NCI-H1092 (cell line): ENCODE results near the gene CDK14.
"Not testable (repeated sequence)": the region's sequence is repeated elsewhere in the genome, so short reads cannot be mapped to it uniquely, and the experiment has no call there.

Experiments
- DNase-seq: peaks from one replicate; lab custom pipeline; 2025; lab: John Stamatoyannopoulos, UW

The CDK14 gene

DNA sequence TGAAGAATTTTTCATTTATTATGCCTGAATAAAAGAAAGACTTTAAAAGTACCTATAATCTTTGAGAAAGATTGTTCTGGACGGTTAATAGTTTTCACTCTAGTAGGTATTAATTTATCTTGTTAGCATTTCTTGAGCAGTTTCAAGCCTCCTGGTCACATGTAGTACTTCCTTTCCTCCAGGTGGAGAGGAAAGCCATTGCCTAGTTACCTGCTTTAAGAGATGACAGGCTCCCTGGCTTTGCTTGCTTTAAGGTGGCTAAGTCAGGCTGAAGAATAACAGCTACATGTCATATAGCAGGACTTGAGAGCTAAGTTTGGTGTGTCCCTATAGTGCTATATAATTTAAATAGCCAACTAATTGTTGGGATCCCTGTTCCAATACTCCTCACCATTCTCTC, 160.2 kb downstream of the CDK14 start:
- no peak for DNase-seq

GRCh38 chr7:90757565-90757950, 161.4 kb downstream of the CDK14 start:
- not testable (repeated sequence) for DNase-seq

DNA sequence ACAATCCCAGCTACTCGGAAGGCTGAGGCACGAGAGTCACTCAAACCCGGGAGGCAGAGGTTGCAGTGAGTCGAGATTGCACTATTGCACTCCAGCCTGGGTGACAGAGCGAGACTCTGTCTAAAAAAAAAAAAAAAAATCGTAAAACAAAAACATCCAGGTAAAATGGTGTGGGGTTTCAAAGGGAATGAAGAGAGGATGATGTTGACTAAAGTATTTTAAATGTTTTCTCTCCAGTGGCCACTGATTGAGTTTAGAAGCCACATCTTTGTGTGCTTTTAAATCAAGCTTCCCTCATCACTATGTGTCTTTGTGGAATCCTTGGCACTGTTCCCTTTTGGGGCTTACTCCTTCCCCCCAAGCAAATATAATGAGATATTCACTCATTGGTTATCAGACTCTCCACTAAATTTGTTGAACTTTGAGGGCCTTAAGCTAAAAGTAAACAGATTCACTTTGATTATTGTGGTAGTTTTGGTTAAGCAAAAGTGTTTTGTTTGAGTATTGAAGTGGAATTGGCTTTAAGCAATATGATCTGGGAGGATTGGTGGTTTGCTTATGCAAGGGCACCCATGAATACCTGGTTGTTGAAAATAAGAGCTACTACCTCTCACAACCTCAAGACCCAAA, 162.9 kb downstream of the CDK14 start:
- no peak for DNase-seq

- no peak for DNase-seq
Measured at GRCh38 chr7:90759710-90760109, 163.6 kb downstream of the CDK14 start.

DNA sequence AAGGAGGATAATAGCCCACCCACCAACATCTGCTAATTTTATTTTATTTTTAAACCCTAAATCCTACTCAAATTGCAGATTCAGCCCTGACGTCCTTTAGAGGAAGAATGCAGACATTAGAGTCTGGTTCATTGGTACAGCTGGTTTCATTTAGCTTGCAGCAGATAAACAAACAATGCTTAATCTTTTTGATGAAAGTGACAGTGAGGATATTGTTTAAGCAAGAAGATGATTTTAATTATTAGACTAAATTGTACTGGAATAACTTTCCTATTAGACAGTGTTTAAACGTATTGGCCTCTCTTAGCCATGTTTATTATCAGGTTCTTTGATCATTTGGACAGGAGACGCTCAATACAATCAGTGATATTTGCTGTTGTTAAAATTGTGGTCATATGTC, 164.8 kb downstream of the CDK14 start:
- no peak for DNase-seq

GRCh38 chr7:90761584-90761983, 165.5 kb downstream of the CDK14 start:
- no peak for DNase-seq

DNA sequence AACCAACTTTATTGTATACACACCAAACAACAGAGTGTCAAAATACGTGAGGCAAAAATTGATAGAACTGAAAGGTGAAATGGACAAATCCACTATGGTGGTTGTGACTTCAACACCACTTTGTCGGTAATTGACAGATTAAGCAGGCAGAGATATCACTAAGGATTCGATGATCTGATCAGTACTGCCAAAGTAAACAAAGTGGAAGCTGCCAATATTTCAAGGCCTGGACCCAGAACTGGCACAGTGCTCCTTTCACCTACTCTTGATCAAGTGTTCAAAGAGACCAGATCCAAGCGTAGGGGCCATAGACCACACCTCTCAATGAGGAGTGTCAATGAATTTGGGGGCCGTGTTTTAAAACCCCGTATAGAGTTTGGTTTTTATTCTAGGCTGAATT, 167.0 kb downstream of the CDK14 start:
- DNase-seq: no peak

- no peak for DNase-seq
Measured at GRCh38 chr7:90764848-90765570, 168.9 kb downstream of the CDK14 start.

DNA sequence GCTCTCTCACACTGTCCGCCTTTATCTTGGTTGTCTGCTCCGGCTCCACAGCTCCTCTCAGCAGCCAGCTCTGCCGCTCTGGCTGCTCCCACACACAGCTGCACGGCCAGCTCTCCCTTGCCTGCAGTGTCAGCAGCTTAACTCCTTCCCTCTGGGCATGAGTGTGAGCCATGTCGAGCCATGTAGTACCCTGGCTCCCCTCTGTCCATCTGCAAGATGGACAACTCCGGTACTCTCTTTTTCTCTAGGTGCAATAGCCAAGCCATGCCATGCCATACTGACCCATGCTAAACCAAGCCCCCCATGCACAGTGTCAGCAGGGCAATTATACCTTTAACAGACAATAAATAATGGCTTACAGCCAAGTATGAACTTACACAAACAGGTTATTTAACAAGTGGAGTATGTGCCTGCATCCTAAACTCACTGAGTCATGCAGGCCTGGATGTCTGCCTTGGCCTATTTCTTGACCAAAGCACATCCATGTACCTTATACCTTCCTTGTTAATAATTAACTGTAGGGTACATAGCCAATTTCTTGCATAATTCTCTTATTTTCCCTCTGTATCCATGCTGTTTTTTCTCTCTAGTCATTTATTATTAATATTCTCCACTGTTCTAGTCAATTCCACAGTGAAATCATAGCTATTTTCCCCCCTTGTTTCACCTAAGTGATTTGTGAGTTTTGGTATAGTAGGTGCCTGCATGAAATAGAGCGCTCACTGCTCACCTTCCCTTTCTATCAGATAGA, 170.9 kb downstream of the CDK14 start:
- DNase-seq: no peak

DNA sequence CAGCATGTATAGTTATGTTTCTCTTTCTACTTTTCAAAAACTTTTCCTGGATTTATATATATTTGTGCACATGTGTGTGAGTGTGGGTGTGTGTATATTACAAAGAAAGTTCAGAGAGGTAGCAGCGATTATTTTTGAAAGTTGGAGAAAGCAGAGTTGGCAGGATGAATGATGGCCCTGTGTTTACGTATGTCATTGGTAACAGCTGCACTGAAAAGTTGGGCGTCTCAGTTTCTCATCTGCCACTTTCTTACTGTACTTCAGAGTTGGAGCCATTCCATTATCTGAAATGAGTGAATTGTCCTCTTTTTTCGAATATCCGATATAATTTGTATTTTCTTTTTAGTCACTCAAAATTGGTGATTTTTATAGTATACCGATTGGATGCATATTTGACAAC, 172.2 kb downstream of the CDK14 start:
- no peak for DNase-seq

GRCh38 chr7:90769036-90769435, 172.9 kb downstream of the CDK14 start:
- no peak for DNase-seq

GRCh38 chr7:90769566-90769965, 173.4 kb downstream of the CDK14 start:
- DNase-seq: not testable (repeated sequence)

DNA sequence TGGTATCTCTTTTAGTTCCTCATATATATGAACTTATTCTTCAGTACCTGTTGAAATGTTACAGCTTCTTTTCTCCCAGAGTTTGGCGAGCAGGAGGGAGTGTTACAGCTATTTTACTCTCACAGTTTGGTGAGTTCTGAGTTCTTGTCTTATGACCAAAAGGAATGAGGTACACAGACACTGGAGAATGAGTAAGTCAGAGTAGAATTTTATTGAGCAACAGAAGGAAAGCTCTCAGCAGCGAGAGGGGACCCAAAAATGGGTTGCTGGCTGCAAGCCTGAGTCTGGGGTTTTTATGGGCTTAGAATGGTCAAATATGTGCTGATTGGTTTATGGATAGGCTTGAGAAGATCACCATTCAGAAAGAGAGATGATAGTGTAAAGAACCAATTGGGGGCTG, 175.2 kb downstream of the CDK14 start:
- no peak for DNase-seq

- DNase-seq: no peak
Measured at GRCh38 chr7:90772410-90772809, 176.3 kb downstream of the CDK14 start.

DNA sequence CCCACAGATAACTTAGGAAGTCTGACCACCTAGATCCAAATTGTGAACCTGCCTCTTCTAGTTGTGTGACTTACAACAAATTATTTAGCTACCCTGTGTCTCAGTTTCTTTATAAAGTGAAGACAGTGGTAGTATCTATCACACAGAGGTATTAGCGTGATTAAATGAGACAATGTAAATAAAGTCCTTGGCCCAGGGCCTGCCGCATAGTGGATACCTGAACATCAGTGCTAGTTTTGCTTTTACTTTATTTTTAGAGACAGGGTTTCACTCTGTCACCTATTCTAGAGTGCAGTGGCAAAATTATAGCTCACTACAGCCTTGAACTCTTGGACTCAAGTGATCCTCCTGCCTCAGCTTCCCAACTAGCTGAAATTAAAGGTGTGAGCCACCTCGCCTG, 177.1 kb downstream of the CDK14 start:
- no peak for DNase-seq

- no peak for DNase-seq
Measured at GRCh38 chr7:90774706-90775105, 178.6 kb downstream of the CDK14 start.

DNA sequence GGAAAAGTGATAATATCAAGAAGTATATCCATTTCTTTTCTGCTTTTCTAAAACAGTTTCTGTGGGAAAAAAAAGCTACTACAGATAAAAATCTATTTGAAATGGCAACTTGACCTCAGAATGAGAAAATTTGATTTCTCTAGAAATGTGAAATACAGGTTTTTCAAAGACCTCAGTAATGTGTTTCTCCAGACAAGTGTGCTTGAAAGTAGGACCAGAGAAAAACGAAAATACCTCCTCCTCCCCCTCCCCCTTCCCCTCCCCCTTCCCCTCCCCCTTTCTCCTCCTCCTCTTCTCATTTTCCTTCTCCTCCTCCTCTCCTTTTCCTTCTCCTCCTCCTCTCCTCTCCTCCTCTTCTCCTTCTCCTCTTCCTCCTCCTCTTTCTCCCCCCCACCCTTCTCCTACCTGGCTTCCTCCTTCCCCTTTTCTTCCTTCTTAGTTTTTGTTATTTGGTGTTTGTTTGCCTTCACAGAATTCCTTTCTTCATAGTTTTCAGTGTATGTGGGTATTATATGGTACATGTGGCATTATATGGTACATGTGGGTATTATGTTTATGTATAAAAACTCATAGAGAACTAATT, 179.4 kb downstream of the CDK14 start:
- DNase-seq: no peak

GRCh38 chr7:90777041-90777440, 180.9 kb downstream of the CDK14 start:
- DNase-seq: no peak

- DNase-seq: peak; percentile 20
Measured at GRCh38 chr7:90777465-90777864, 181.3 kb downstream of the CDK14 start.

GRCh38 chr7:90777886-90778285, 181.8 kb downstream of the CDK14 start:
- DNase-seq: no peak

DNA sequence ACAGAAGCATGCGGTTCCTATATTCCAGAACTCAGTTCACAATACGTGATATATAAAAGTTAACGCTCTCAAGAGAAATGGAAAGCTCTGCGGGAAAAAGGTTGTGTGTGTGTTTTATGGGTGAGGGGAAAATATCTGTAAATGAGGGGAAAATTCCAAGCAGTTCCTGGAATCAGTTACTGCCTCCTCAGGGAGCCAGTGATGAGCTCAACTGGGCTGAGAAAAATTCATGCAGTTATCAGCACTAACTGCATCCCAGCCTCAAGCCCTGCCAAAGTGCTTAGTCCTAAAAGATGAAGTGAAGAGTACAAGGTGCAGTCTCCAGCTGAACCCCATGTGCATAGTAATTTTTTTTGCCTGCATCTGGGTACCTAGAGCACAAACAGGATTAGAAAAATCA, 191.9 kb downstream of the CDK14 start:
- no peak for DNase-seq

GRCh38 chr7:90789736-90790306, 193.7 kb downstream of the CDK14 start:
- no peak for DNase-seq

GRCh38 chr7:90791596-90791995, 195.5 kb downstream of the CDK14 start:
- no peak for DNase-seq
